ENCODE measurements around the gene LCN9.

LCN9 gene

GRCh38 chr9:135641745-135642144 lies 21.4 kb upstream of the LCN9 start:
- no peak overlapping the region for H3K4me3 ChIP-seq (ENCODE audit: low read depth, low read length)
- TF ChIP-seq, protein P1, sequence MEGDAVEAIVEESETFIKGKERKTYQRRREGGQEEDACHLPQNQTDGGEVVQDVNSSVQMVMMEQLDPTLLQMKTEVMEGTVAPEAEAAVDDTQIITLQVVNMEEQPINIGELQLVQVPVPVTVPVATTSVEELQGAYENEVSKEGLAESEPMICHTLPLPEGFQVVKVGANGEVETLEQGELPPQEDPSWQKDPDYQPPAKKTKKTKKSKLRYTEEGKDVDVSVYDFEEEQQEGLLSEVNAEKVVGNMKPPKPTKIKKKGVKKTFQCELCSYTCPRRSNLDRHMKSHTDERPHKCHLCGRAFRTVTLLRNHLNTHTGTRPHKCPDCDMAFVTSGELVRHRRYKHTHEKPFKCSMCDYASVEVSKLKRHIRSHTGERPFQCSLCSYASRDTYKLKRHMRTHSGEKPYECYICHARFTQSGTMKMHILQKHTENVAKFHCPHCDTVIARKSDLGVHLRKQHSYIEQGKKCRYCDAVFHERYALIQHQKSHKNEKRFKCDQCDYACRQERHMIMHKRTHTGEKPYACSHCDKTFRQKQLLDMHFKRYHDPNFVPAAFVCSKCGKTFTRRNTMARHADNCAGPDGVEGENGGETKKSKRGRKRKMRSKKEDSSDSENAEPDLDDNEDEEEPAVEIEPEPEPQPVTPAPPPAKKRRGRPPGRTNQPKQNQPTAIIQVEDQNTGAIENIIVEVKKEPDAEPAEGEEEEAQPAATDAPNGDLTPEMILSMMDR (IDR thresholded peaks at IDR 0.05; ENCODE audit: low read depth, low read length): no peak
- TF ChIP-seq MYC (IDR thresholded peaks at IDR 0.05; ENCODE audit: low read depth, low read length) (no peak), MAX (IDR thresholded peaks at IDR 0.05; ENCODE audit: low read depth, low read length) (no peak), POLR2A (IDR thresholded peaks at IDR 0.05; ENCODE audit: extremely low read depth, insufficient read length) (no peak)
- DNase-seq (ENCODE audit: low read depth): no peak

DNA sequence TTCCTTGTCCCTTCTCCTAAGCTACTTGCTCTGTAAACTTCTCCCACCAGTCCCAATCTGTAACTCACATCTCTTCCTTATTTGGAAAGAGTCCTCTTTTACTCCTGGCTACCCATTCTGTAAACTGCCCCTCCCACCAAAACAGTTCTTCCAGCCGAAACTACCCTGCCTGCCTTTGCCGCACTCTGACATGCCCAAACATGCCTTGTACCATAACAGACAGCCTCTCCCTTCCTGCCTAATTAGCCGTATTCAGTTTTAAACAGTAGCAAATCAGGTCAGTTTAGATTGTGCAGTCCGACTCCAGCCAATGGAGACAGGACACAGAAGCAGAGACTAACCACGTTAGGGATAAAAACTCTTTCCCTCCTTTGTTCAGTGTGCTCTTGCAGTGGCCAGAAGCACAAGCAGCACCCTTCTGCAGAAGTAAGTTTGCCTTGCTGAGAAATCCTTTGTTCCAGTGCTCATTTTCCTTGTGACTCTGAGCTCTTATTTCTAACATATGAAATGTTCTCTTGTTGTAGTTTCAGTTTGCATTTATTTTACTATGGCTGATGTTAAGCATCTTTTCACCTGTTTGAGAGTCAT lies 18.4 kb upstream of the LCN9 start:
- no peak overlapping the region for H3K4me3 ChIP-seq (ENCODE audit: low read depth, low read length)
- no peak for DNase-seq (ENCODE audit: low read depth)
- TF ChIP-seq, protein P1 (IDR thresholded peaks at IDR 0.05; ENCODE audit: low read depth, low read length): no peak
- TF ChIP-seq POLR2A (IDR thresholded peaks at IDR 0.05; ENCODE audit: extremely low read depth, insufficient read length) (no peak), MAX (IDR thresholded peaks at IDR 0.05; ENCODE audit: low read depth, low read length) (no peak), MYC (IDR thresholded peaks at IDR 0.05; ENCODE audit: low read depth, low read length) (no peak)

DNA sequence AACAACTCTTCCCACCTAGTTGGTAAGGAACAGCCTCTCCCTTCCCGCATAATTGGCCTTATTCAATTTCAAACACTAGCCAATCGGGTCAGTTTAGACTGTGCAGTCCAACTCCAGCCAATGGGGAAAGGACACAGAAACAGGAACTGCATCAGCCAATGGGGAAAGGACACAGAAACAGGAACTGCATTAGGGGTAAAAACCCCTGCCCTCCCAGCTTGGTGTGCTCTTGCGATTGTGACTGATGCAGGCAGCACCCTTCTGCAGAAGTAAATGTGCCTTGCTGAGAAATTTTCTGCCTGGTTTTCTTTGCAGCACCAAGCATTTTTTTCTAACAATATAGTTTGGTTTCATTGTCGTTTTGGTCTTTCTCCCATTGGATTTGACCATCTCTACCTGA lies 15.2 kb upstream of the LCN9 start:
- no peak overlapping the region for H3K4me3 ChIP-seq (ENCODE audit: low read depth, low read length)
- no peak for DNase-seq (ENCODE audit: low read depth)
- TF ChIP-seq MAX (IDR thresholded peaks at IDR 0.05; ENCODE audit: low read depth, low read length): no peak
- TF ChIP-seq MYC (IDR thresholded peaks at IDR 0.05; ENCODE audit: low read depth, low read length): no peak
- TF ChIP-seq POLR2A (IDR thresholded peaks at IDR 0.05; ENCODE audit: extremely low read depth, insufficient read length): no peak
- TF ChIP-seq, protein P1 (IDR thresholded peaks at IDR 0.05; ENCODE audit: low read depth, low read length): no peak

DNA sequence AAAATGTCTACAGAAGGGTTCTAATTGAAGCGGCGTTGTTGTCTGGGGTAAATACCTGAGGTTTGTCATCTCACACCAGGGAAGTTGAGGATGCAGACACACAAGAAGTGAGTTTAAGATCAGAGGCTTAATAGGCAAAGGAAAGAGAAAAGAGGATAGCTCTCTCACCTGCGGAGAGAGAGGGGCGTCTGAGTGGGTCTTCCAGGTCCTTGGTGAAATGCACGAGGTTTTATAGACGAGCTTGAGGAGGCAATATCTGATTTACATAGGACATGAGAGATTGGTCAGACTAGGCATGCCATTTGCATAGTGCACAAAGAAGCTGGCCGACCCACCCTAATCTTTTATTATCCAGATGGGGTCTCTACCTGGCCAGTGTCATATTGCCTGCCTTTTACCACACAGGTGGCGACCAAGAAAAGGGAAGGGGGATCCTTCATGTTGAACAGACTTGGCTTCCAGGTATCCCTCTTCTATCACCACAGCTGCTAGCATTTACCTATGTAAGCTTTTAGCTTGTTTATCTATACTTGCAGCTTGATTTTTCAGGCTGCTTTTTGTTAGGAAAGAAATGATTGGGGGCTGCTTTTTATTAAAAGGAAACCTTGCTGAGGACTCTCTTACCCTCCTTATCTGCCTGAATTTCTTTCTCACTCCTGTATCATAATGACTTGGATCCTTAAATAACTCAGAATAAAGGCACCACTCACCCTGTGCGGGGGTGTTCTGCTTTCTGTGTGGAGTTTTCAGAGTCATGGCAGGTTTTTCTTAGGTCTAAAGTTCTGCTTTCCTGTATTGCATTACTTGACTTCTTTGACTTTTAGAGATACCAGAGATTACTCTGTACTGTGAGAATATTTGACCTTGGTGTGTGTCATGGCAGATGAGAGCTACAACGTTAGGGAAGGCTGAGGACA lies 14.4 kb upstream of the LCN9 start:
- H3K4me3 ChIP-seq (ENCODE audit: low read depth, low read length): no peak overlapping the region
- DNase-seq (ENCODE audit: low read depth): no peak
- TF ChIP-seq MAX (IDR thresholded peaks at IDR 0.05; ENCODE audit: low read depth, low read length): no peak
- no peak for TF ChIP-seq POLR2A (IDR thresholded peaks at IDR 0.05; ENCODE audit: extremely low read depth, insufficient read length)
- TF ChIP-seq MYC (IDR thresholded peaks at IDR 0.05; ENCODE audit: low read depth, low read length): no peak
- TF ChIP-seq, protein P1 (IDR thresholded peaks at IDR 0.05; ENCODE audit: low read depth, low read length): no peak

GRCh38 chr9:135649508-135649907 lies 13.6 kb upstream of the LCN9 start:
- TF ChIP-seq, protein P1 (IDR thresholded peaks at IDR 0.05; ENCODE audit: low read depth, low read length): no peak
- TF ChIP-seq MAX (IDR thresholded peaks at IDR 0.05; ENCODE audit: low read depth, low read length) (no peak), POLR2A (IDR thresholded peaks at IDR 0.05; ENCODE audit: extremely low read depth, insufficient read length) (no peak), MYC (IDR thresholded peaks at IDR 0.05; ENCODE audit: low read depth, low read length) (no peak)

More at GRCh38 chr9:135649508-135649907, 13.6 kb upstream of the LCN9 start:
- H3K4me3 ChIP-seq (ENCODE audit: low read depth, low read length): no peak overlapping the region
- no peak for DNase-seq (ENCODE audit: low read depth)

Data from NB4 (cell line).